Mesenchymal stem cell (in vitro differentiated cells and primary cell): Measurements from ENCODE around the gene IL16.
A peak's percentile ranks its signal among the peaks of the same experiment; 100 is the strongest.

Experiments used
- DNase-seq: peaks from one replicate; pipeline ENCODE4 v3.0.0-alpha.2; 2013
- H2AFZ ChIP-seq: one replicate; pipeline ENCODE4 v1.6.1; 2013; ENCODE audit warnings: low read depth, mild to moderate bottlenecking, control low read depth, inconsistent platforms, low read length, moderate library complexity
- H2AK5ac ChIP-seq: 2 replicates; pipeline ENCODE4 v1.6.1; 2013; ENCODE audit warnings: low read length, moderate library complexity, mild to moderate bottlenecking, inconsistent platforms; ENCODE audit not compliant: severe bottlenecking
- H2BK120ac ChIP-seq: one replicate; pipeline ENCODE4 v1.6.1; 2013; ENCODE audit warnings: low read depth, mild to moderate bottlenecking, inconsistent platforms, low read length, moderate library complexity
- H2BK12ac ChIP-seq, 2 experiments: one replicate each; pipeline ENCODE4 v1.6.1; 2013; ENCODE audit warnings: inconsistent platforms in 2 of 2, low read length in 2 of 2, mild to moderate bottlenecking in 2 of 2, moderate library complexity in 2 of 2, control low read depth in 1 of 2
- H2BK15ac ChIP-seq: one replicate; pipeline ENCODE4 v1.6.1; 2013; ENCODE audit warnings: mild to moderate bottlenecking, low read depth, inconsistent platforms; ENCODE audit not compliant: poor library complexity, severe bottlenecking
- H2BK5ac ChIP-seq: 2 replicates; pipeline ENCODE4 v1.6.1; 2013; ENCODE audit warnings: low read depth, mild to moderate bottlenecking, low read length, control low read depth, inconsistent platforms; ENCODE audit not compliant: poor library complexity, severe bottlenecking
- H3K14ac ChIP-seq, 2 experiments: one replicate each; pipeline ENCODE4 v1.6.1; 2013; ENCODE audit warnings: inconsistent platforms in 2 of 2, low read length in 2 of 2, control low read depth in 1 of 2, mild to moderate bottlenecking in 1 of 2, moderate library complexity in 1 of 2
- H3K18ac ChIP-seq, 2 experiments: one replicate each; pipeline ENCODE4 v1.6.1; 2013; ENCODE audit warnings: inconsistent platforms in 2 of 2, low read length in 2 of 2, control low read depth in 1 of 2, low read depth in 1 of 2, mild to moderate bottlenecking in 1 of 2
- H3K23ac ChIP-seq, 2 experiments: one replicate each; pipeline ENCODE4 v1.6.1; 2013; ENCODE audit warnings: inconsistent platforms in 2 of 2, low read length in 2 of 2, mild to moderate bottlenecking in 2 of 2, moderate library complexity in 2 of 2, control low read depth in 1 of 2
- H3K27ac ChIP-seq: 2 replicates; pipeline ENCODE4 v1.5.1; 2013; ENCODE audit warnings: mild to moderate bottlenecking, moderate library complexity, low read length, control low read depth, inconsistent platforms; ENCODE audit not compliant: poor library complexity, severe bottlenecking
- H3K27me3 ChIP-seq, 2 experiments: 2 replicates each; pipeline versions ENCODE4 v1.6.1 to v1.7.0; 2013; ENCODE audit warnings: low read length in 2 of 2, mild to moderate bottlenecking in 2 of 2, moderate library complexity in 2 of 2, control low read depth in 1 of 2, inconsistent platforms in 1 of 2; ENCODE audit not compliant: control insufficient read depth in 1 of 2, insufficient read depth in 1 of 2
- H3K36me3 ChIP-seq, 2 experiments: 2 replicates each; pipeline versions ENCODE4 v1.6.1 to v1.7.0; 2013; ENCODE audit warnings: low read length in 2 of 2, control low read depth in 1 of 2, inconsistent platforms in 1 of 2, low read depth in 1 of 2, mild to moderate bottlenecking in 1 of 2; ENCODE audit not compliant: insufficient read depth in 2 of 2, control insufficient read depth in 1 of 2
- H3K4ac ChIP-seq, 2 experiments: one replicate each; pipeline ENCODE4 v1.6.1; 2013; ENCODE audit warnings: inconsistent platforms in 2 of 2, low read length in 2 of 2, mild to moderate bottlenecking in 2 of 2, moderate library complexity in 2 of 2, control low read depth in 1 of 2, low read depth in 1 of 2
- H3K4me1 ChIP-seq: 2 replicates; pipeline ENCODE4 v1.6.1; 2013; ENCODE audit warnings: low read depth, low read length, control low read depth; ENCODE audit not compliant: control insufficient read depth, insufficient read depth
- H3K4me2 ChIP-seq: 2 replicates; pipeline ENCODE4 v1.6.1; 2013; ENCODE audit warnings: low read length, mild to moderate bottlenecking, inconsistent platforms; ENCODE audit not compliant: poor library complexity, severe bottlenecking
- H3K4me3 ChIP-seq, 2 experiments: 2 replicates each; pipeline versions ENCODE4 v1.5.1 to v1.7.0; 2013; ENCODE audit warnings: low read length in 2 of 2, mild to moderate bottlenecking in 2 of 2, control low read depth in 1 of 2, low read depth in 1 of 2; ENCODE audit not compliant: insufficient read depth in 1 of 2
- H3K79me1 ChIP-seq: replicated peaks from 2 replicates; pipeline ENCODE4 v1.6.1; 2013; ENCODE audit warnings: mild to moderate bottlenecking, control low read depth, low read length, inconsistent platforms; ENCODE audit not compliant: poor library complexity, severe bottlenecking
- H3K9ac ChIP-seq: 2 replicates; pipeline ENCODE4 v1.7.0; 2013; ENCODE audit warnings: mild to moderate bottlenecking, low read length, moderate library complexity
- H3K9me3 ChIP-seq: 2 replicates; pipeline ENCODE4 v1.7.0; 2013; ENCODE audit warnings: mild to moderate bottlenecking, low read length; ENCODE audit not compliant: control insufficient read depth
- H4K8ac ChIP-seq: one replicate; pipeline ENCODE4 v1.6.1; 2013; ENCODE audit warnings: inconsistent platforms, mild to moderate bottlenecking, low read length, moderate library complexity
- H4K91ac ChIP-seq: one replicate; pipeline ENCODE4 v1.6.1; 2013; ENCODE audit warnings: mild to moderate bottlenecking, low read length, inconsistent platforms
- WGBS: methylation state at CpG from one replicate; pipeline ENCODE4 v1.1.7; 2013; ENCODE audit warnings: mixed read lengths; 5-methylcytosine and 5-hydroxymethylcytosine counted together

The IL16 gene

DNA sequence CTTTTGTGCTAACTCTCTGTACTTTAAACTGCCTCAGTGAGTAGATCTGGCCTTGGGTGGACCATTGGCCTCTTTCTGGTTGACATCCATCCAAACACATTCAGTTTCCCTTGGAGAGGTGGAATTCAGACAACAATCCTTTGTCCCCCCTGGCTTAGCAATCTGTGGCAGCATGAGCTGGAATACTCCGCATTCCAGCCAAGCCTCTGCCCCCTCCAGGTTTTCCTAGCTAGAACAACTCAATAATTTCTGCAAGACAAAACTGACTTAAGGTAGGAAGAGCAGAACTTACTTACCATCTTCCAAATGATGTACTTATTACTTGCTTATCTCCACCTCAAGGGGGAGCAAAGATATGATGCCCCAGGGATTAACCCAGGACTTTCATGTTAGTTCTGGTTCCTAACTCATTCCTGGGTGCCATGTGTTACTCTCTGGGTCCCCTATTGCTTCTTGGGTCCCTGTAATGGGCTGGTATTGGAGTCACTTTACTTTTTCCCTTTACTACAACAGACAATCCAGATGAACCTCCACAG lies 21.8 kb upstream of the IL16 start:
- no peak overlapping the region for H2BK12ac ChIP-seq
- no peak overlapping the region for H2AFZ ChIP-seq
- H3K4me3 ChIP-seq, result no peak overlapping the region
- no peak for DNase-seq
- no peak overlapping the region for H3K23ac ChIP-seq
- no peak overlapping the region for H4K8ac ChIP-seq
- no peak overlapping the region for H4K91ac ChIP-seq
- H3K79me1 ChIP-seq, result no peaks in the 10 kb centered on the region
- H3K27me3 ChIP-seq, result peaks cover 0 to 13% of the 10 kb centered on the region in 2 experiments
- H2BK120ac ChIP-seq, result no peak overlapping the region
- H3K27ac ChIP-seq, result no peak overlapping the region
- no peak overlapping the region for H3K18ac ChIP-seq
- no peaks in the 10 kb centered on the region for H3K36me3 ChIP-seq
- H3K9me3 ChIP-seq, result no peaks in the 10 kb centered on the region
- H3K9ac ChIP-seq, result no peak overlapping the region
- no peak overlapping the region for H2AK5ac ChIP-seq
- H2BK15ac ChIP-seq, result no peak overlapping the region
- WGBS, result 67% methylated on average over 1 of the region's 1 CpG
- no peak overlapping the region for H3K14ac ChIP-seq
- H3K4me2 ChIP-seq, result no peak overlapping the region
- H2BK5ac ChIP-seq, result no peak overlapping the region
- no peaks in the 10 kb centered on the region for H3K4me1 ChIP-seq
- H3K4ac ChIP-seq, result no peak overlapping the region

DNA sequence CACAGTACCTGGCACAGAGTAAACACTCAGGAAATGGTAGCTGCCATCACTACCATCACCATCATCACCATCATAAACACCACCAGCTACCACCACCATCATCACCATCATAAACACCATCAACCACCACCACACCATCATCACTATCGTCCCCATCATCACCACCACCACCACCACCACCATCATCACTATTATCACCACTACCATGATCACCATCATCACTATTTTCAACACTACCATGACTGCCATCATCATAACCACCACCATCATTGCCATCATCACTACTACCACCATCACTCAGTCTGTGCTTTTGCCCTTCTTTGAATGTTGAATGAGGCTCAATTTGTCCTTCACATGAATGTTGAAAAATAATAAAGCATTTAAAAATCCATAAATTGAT lies 21.2 kb upstream of the IL16 start:
- no peak overlapping the region for H4K8ac ChIP-seq
- H3K4me2 ChIP-seq, result no peak overlapping the region
- no peak overlapping the region for H2BK5ac ChIP-seq
- no peak overlapping the region for H3K4ac ChIP-seq
- 46% methylated on average over 1 of the region's 1 CpG for WGBS
- H3K23ac ChIP-seq, result no peak overlapping the region
- DNase-seq, result no peak
- peaks cover 0 to 13% of the 10 kb centered on the region in 2 experiments for H3K27me3 ChIP-seq
- no peak overlapping the region for H2BK120ac ChIP-seq
- no peak overlapping the region for H4K91ac ChIP-seq
- H2BK15ac ChIP-seq, result no peak overlapping the region
- H3K9ac ChIP-seq, result no peak overlapping the region
- no peak overlapping the region for H2BK12ac ChIP-seq
- no peak overlapping the region for H2AFZ ChIP-seq
- H2AK5ac ChIP-seq, result no peak overlapping the region
- no peaks in the 10 kb centered on the region for H3K9me3 ChIP-seq
- no peak overlapping the region for H3K14ac ChIP-seq
- H3K79me1 ChIP-seq, result no peaks in the 10 kb centered on the region
- no peak overlapping the region for H3K4me3 ChIP-seq
- no peaks in the 10 kb centered on the region for H3K36me3 ChIP-seq
- H3K18ac ChIP-seq, result no peak overlapping the region
- no peaks in the 10 kb centered on the region for H3K4me1 ChIP-seq
- H3K27ac ChIP-seq, result no peak overlapping the region

DNA sequence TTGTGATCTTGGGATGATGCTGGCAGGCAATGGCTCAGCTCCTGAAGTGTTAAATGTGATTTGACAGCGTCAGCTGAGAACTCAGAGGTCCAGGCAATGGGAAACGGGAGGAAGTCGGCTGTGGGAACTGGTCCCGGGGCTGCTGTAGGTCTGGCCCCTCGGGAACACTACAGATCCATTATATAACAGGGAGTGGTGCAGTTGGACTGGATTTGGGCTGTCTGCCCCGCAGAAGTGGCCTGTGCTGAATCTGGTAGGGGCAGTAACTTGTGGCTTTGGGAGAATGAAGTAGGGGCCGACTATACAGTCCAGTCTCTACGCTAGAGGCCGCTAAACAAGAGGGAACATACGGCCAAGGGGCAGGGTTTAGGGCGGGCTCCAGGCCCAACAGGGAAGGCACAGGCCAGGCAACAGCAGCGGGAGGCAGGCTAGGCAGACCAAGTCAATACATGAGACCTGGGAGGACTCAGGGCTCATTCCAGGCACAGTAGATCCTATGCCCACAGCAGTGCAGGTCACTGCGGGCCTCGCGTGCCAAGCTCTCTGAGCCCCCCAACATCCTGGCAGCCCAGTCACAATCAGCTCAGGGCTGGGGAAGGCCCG lies 20.3 kb upstream of the IL16 start:
- Histone ChIP-seq H3K18ac (no peak overlapping the region), H3K9ac (peak overlapping the region; percentile 66), H3K4me2 (no peak overlapping the region), H3K36me3 (no peaks in the 10 kb centered on the region), H2BK12ac (no peak overlapping the region), H4K8ac (no peak overlapping the region), H3K4ac (no peak overlapping the region), H3K27ac (no peak overlapping the region), H3K23ac (no peak overlapping the region), H4K91ac (no peak overlapping the region), H3K27me3 (peaks cover 0 to 13% of the 10 kb centered on the region in 2 experiments), H3K14ac (no peak overlapping the region), H2AK5ac (no peak overlapping the region), H3K9me3 (no peaks in the 10 kb centered on the region), H3K79me1 (no peaks in the 10 kb centered on the region), H3K4me3 (no peak overlapping the region), H3K4me1 (no peaks in the 10 kb centered on the region), H2AFZ (no peak overlapping the region), H2BK15ac (no peak overlapping the region), H2BK120ac (no peak overlapping the region), H2BK5ac (no peak overlapping the region)
- WGBS, result 75% methylated on average over 15 of the region's 16 CpGs
- DNase-seq, result no peak

DNA sequence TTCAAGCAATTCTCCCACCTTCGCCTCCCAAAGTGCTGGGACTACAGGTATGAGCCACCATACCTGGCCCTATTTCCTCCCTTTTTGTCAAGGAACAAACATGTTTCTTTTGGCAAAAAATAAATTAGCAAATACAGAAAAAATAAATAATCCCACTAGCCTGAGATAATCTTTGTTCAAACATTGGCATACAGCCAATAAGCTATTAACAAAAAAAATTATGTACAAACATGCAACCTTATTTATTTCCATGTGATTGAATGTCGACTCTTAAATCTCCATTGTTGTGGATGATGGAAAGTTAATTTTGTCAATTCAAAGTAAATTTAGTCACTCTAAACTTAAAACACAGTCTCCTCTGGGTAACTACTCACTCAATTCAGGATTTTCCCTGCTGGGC lies 18.3 kb upstream of the IL16 start:
- Histone ChIP-seq H3K9me3 (no peaks in the 10 kb centered on the region), H4K91ac (no peak overlapping the region), H3K14ac (no peak overlapping the region), H2AK5ac (no peak overlapping the region), H3K23ac (no peak overlapping the region), H3K9ac (no peak overlapping the region), H2BK12ac (no peak overlapping the region), H3K27me3 (peaks cover 0 to 9% of the 10 kb centered on the region in 2 experiments), H3K36me3 (no peaks in the 10 kb centered on the region), H3K4me3 (no peak overlapping the region), H4K8ac (no peak overlapping the region), H2AFZ (no peak overlapping the region), H2BK120ac (no peak overlapping the region), H3K18ac (no peak overlapping the region), H3K4me2 (no peak overlapping the region), H2BK15ac (no peak overlapping the region), H3K79me1 (no peaks in the 10 kb centered on the region), H3K4ac (no peak overlapping the region), H2BK5ac (no peak overlapping the region), H3K4me1 (no peaks in the 10 kb centered on the region), H3K27ac (no peak overlapping the region)
- DNase-seq, result no peak
- 50% methylated on average over 1 of the region's 2 CpGs for WGBS
